CD4-positive, alpha-beta T cell treated with Interleukin-1 beta for 1 hour (primary cell): ENCODE results near the gene SFT2D2.

ENCODE experiments used
- DNase-seq, 2 donors: peaks; one replicate each; pipeline ENCODE4 v3.0.0-alpha.2; 2020 to 2022

SFT2D2 gene

DNA sequence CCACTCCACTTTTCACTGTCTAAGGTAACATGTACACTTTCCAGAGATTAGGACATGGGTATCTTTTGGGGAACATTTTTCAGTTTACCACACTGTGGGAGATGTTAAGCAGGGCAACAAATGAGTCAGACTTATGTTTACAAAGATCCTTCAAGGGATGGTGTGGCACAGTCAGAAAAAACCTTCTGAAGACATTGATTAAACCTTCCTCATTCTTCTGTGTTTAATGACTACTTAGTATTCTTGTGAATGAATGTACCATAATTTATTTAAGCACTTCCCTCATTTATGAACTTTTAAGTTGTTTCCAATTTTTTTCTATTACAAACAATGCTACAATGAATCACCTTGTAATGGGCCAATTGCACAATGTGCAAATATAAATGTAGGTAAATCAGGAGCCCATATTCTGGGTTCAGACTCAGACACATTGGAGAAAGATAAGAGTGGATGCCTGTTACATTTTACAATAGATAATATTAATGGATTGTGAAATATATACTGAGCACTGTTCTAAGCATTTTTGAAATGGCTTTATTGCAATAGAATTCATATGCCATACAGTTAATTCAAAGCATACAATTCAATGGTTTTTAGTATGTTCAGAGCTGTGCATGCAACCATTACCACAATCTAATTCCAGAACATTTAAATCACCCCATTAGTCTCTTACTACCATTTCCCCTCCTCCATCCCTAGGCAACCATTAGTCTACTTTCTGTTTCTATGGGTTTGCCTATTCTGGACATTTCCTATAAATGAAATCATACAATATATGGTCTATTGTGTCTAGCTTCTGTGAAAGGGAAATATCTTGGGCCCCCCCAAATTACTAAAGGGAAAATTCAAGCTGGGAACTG, 1.9 kb upstream of the SFT2D2 start:
- no peak for DNase-seq

DNA sequence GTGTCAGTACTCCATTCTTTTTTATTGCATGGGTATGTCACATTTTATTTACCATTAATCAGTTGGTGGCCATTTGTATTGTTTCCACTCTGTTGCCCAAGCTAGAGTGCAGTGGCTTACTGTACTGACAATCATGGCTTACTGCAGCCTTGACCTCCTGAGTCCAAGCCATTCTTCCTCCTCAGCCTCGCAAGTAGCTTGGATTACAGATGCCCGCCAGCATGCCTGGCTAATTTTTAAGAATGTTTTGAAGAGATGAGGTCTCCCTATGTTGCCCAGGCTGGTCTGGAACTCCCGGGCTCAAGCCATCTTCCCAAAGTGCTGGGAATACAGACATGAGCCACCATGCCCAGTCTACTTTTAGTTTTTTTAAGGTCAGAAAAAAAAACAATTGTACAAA, 813 bp upstream of the SFT2D2 start:
- no peak for DNase-seq

DNA sequence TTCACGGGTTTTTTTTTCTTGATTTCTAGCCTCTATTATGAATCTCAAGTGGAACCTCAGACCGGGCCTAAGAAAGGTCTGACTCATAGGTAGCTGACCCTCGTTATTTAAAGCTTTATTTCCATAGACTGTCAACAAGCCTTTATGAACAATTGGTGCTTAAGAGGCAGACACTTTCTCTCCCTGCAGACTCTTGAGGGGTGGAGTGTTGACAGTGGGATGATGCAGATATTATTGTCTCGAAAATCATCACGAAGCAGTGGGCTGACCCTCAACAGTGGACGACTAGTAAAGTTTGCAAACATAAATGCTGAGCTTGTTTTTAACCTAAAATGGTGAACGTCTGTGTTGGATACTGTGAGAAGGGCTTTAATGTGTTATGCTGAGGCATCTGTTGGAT, 1.8 kb downstream of the SFT2D2 start:
- DNase-seq = no peak

DNA sequence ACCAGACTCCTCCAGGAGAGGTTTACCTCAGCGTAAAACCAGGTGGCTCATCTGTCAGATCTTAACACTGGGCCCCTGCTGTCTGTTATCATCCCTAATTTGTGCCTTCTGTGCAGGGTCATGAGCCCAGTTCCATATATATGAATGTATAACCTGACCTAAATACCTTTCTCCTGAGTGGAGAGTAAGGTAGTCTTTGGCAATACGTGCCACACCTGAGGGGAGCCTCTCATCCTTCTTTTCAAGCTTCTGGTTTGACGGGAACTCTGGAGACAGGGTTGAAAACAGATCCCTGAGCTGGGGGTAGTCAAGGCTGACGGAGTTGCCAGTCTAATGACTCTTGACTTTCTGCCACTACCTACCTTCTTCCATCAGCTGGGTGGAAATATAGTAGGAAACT, 4.1 kb downstream of the SFT2D2 start:
- no peak for DNase-seq

DNA sequence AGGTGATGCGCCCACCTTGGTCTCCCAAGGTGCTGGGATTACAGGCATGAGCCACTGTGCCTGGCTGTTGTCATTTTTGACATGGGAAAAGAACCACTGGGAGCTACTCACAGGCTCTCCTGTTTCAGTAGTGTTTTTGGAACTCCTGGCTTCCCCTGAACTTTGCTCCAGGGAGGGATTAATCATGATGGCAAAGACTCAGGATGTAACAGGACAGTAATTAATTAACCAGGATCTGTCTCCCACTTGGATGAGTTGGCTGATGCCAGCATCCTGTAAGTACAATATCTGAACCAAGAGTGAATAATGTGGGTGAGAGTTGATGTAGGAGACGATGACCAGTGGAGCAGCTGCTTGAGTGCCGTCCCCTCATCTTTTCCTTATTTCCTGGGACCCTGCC, 4.9 kb downstream of the SFT2D2 start:
- DNase-seq = no peak

DNA sequence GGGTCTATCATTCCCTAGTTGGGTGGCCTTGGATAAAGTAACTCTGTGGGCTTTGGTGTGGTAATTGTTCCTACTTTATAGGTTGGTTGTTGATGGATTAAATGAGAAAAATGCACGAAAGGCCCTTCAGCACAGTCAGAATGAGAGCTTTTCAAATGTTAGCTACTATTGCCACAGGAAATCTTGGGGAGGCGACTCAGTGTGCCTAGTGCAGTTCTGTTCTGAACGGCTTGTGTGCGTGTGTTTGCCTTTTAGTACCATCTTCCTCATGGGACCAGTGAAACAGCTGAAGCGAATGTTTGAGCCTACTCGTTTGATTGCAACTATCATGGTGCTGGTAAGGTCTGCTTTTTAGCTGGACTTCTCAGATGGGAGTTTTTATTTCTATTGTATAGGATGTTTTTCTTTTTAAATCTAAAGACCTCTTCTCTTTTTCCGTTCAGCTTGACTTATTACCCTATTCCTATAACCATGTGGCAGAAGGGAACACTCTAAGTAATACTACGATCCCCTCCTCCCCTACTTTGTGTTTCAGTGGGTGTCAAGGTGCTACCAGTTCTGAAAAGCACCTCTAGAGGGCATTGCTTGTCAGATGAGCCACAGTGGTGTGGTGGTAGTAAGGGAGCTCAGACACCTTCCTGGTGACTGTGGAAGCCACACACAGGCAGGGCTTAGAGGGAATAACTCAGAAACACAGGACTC, 9.2 kb downstream of the SFT2D2 start:
- DNase-seq = peak; percentile 25 to 58

DNA sequence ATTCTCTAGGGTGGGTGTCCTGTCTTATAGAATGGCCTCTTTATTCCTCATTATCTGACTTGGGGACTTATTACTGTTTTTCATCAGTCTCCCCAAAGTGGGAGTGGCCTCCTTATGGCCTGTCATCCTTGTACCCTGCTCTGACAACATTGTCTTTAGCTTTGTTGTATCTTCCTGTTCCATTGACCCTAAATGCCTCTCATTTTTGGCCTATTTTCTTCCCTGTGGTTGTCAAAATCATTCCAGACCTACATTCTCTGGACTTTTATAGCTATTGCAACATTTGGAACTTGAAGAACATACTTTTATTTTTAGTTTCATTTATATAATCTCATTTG, 9.7 kb downstream of the SFT2D2 start:
- DNase-seq = no peak

DNA sequence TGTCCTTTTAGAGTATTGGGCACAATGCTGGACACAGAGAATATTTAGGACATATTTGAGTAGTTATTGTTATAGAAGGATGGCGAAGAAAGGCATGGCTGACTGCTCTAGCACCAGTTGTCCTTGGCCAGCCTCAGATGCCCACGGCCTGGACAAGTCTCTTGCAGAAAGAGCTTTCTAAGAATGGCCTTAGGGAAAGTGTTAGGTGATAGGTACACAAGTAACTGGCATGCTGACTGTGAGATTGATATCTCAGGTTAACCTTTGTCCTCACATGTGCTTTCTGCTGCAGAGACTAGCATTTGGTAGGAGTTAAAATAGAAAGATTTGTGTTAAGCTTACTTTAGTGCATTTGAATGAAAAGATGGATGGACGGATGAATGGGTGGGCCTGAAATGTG, 10.1 kb downstream of the SFT2D2 start:
- no peak for DNase-seq

DNA sequence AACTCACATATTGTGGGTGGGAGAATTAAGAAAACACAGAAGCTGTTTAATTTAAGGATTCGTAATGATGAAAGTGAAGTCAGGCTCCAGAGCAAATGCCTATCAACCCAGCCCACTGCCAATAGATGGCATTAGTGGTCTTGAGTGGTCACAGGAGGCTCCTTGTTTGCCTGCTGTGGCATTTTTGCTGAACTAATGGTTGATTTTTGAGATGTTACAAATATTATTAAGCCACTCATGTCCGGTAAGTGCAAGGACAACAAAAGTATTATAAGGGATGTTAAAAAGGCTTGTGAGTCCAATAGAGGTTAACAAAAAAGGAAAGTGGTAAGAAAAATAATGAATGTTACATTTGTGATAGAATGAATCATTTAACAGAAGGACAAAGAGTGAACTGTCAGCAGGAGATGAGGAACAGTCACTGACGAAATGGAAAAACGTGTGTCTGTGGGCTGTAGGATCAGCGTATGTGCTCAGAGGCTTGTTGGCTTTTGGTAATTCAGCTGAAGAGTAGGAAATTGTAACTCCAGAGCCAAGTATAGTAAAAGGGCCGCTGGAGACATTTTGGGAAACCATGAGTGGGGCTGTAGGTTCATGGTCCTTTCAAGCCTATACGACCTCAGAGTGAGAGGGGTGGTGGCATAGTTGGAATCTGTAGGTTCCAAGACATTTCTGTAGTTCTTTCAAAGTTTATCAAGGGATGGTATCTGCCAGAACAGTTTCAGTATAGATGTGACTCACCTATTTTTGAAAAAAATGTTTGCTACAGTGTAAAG, 11.2 kb downstream of the SFT2D2 start:
- no peak for DNase-seq

DNA sequence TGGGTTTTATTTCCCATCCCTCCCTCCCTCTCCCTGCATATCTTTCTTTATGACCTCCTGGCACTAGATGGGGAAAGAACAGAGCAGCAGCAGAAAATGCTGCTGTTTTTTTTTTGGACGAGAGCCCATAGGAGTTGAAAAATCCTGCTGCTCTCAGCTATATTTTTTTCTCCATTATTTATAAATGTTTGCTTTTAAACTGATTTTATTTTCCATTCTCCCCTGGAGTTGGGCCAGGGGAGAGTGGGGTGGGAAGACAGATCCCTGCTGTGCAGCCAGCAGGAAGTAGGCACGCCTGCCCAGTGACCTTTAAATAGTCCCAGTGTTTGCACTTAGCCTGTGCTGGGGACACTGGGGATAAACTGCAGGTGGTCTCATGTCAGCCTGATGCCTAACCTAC, 17.4 kb downstream of the SFT2D2 start:
- no peak for DNase-seq

DNA sequence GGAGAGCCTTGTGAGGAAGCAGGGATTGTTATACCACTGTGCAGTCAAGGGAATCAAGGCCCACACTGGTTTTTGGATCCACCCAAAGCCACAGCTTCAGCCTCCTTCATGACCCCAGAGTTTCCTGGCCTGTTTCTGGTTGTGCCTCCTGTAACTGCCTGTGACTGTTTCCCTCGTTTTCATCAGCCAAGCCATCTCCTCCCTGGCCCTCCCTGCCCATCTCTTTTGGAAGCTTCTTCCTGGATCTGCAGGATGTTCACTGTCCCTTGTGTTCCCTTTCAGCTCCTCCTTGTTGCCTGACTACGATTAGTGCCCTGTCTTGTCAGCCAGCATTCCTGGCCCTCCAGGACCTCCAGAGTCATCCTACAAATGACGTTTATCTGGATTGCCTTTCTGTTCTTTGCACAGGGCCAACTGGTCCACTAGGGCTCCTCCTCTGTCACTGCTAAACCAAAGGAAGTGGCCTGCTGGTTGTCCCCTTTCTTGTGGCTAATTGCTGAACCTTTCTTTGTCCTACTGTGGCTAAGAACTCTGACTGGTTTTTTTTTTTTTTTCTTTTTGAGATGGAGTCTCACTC, 17.9 kb downstream of the SFT2D2 start:
- DNase-seq = no peak

DNA sequence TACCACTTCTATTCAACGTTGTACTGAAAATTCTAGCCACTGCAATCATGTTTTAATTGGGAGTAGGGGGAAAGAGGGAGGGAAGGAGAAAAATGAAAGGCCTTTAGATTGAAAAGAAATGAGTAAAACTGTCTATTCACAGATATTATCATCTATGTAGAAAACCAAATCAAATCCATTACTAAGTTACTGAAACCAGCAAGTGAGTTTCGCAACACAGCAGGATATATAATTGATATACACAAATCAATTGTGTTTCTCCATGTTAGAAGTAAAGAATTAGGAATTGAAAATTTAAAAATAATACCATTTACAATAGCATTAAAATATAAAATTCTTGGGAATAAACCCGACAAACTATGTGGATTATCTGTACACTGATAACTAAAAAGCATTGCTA, 19.2 kb downstream of the SFT2D2 start:
- no peak for DNase-seq

DNA sequence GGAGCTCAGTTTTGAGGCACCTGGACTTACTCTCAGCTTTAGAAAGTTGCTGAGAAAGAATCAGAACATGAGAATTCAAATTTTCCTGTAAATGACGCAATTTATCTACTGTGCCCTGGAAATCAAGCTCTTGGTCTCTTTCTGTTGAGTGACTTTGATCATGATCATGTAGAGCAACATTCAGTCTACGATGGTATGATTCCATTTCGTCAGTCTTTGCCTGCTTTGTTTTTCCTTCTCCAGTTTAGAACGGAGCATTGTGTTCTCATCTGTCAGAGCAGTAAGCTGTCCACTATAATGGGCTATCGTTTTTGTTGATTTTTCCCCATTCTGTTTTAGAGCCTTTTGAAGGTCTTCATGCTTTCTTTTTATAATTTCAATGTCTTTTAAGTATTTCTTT, 20.7 kb downstream of the SFT2D2 start:
- no peak for DNase-seq

DNA sequence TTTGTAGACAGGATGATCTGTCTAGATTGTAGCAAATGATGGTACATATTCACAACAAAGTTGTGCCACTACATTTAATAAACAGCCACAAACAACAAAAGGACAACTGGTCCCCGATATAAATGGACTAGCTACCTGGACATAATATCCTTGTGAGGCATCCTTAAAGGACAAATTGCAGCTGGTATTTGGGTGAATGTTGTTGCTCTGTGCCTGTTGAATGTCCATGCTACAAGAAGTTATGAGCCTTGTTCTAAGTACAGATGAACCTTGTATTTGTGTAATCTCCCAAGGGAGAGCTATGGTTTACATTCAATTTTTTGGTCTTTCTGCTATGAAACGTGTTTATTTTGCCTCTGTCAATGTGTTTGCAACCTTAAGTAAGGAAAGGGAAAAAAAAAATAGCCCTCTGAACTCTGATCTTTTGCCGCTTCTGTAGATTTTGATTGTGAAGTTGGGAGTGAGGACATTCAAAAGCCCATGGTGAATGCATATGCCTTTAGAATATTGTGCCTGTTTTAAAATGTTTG, 26.5 kb downstream of the SFT2D2 start:
- no peak for DNase-seq

DNA sequence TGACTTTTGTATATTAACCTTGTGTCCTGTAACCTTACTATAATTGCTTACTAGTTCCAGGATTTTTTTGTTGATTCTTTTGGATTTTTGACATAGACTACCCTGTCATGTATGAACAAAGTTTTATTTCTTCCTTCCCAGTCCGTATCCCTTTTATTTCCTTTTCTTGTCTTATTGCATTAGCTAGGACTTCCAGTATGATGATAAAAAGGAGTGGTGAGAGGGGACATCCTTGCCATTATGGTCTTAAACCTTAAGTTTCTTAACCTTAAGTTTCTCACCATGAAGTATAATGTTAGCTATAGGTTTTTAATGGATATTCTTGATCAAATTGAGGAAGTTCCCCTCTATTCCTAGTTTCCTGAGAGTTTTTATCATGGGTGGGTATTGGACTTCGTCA, 30.4 kb downstream of the SFT2D2 start:
- DNase-seq = no peak

DNA sequence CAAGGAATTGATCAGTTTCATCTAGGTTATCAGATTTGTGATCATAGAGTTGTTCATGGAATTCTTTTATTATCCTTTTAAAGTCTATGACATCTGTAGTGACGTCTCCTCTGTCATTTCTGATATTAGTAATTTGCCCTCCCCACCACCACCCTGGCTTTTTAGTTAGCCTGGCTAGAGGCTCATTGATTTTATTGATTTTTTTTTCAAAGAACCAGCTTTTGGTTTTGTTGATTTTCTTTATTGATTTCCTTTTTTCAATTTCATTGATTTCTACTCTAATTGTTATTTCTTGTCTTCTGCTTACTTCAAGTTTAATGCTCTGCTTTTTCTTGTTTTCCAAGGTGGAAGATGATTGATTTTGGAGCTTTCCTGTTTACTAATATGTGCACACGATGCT, 31.6 kb downstream of the SFT2D2 start:
- DNase-seq = no peak

DNA sequence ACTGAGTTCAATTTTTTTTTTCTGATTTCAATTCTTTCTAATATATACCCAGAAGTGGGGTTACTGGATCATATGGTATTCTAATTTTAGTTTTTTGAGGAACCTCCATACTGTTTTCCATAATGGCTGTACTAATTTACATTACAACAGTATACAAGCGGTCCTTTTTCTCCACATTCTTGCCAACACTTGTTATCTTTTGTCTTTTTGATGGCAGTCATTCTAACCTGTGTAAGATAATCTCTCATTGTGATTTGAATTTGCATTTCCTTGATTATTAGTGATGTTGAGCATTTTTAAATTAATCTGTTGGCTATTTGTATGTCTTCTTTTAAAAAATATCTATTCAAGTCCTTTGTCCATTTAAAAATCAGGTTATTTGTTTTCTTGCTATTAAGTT, 33.8 kb downstream of the SFT2D2 start:
- no peak for DNase-seq

DNA sequence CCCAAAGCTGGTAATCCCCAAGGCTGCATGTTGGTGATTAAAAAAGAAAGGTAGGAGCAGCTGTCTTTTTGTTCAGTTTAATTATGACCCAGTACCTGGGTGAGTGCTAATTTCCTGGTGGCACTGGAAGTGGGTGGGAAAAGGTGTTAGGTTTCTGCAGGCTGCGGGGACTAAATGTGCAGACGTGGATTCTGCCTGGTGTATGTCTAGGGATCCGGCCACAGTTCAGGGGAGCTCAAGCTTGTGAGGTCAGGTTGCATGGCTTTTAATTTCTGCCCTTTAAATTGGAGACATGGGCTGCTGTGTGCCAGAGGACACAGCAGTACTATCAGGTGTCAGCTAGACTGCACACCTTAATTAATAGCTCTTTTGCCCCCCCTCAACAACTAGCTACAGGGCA, 34.6 kb downstream of the SFT2D2 start:
- DNase-seq = no peak

DNA sequence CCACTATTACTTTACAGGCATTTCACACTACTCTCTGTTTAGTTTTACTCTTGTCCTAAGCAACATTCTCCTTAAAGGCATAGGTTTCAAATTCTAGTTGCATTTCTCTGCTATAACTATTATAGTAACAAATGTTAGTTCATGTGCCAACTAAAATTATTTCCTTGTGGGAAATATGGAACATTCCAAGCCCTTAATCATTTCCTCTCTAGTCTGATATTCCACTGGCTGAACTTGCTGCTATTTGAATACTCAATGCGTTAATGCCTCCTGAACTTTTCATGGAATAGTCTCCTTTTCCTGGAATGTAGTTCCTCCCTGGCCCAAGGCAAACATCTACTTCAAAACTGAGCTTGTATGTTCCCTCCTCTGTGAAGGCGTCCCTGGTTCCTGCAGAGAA, 35.6 kb downstream of the SFT2D2 start:
- no peak for DNase-seq

DNA sequence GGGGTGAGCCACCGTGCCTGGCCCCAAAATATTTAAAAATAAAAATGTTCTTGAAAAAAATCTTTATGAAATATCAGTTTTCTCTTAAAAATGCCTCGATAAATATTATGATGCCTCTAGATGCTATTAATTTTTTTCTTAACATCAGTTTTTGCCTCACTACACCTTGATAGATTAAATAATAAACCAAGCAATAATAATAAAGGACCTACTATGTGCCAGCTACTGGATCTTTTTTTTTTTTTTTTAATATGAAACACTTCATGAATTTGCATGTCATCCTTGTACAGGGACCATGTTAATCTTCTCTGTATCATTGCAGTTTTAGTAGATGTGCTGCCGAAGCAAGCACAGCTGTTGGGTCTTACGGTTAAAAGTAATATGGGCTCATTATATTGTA, 37.3 kb downstream of the SFT2D2 start:
- no peak for DNase-seq

DNA sequence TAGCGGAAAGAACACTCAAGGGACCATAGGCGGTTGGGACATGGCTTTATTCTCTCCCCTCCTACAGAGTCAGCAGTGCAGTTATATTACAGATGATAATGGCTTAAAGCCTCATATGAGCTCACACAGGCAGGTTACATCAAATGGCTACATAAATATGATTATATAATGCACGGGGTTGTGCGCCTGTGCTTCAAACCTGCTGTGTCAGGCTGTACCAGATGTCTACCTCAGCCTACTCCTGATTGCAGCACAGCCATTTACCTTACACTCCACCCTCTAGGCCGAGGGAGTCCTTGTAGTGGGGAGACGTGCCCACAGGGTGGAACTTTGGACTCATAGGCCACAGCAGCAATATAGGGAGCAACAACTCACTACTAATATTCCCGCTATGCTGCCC, 38.5 kb downstream of the SFT2D2 start:
- no peak for DNase-seq

DNA sequence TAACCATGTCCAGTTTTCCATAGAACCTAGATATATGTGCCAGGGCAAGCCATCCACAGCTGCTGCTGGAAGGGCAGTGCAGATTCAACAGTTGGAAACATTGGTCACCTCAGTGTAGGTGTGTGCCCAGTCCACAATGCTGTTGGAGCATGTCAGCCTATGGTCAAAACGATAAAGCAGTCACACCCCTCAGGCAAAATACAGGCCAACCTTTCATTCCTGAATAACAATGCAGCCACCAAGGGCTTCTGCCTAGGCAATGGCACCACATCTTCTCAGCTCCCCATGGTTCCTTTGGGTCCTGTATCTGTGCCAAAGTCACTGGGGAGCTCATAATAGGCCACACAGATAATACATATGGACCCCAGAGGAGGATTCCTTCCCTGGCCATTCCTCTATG, 39.8 kb downstream of the SFT2D2 start:
- no peak for DNase-seq

DNA sequence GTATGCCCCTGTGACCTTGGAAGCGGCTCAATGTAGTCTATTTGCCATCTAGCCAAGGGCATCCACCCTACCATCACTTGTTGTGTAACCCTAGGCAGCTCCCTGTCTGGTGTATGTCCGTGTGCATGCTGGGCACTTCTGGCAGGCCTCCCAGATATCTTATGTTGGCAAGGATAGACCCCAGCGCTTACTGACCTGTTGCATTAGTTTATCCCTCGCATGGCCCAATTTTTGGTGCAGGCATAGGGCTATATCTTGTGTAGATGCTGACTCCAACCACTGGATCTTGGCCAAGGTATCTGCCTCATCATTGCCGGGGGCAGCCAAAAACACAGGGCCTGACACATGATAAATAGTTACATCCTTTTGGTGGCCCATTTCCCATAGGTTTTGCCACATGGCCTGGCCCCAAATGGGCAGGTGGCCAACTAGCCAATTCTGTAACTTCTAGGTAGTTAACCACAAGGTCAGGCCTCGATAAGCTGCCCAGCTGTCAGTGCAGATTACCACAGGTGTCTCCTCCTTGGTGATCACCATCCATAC, 40.9 kb downstream of the SFT2D2 start:
- no peak for DNase-seq
